Measurements from ENCODE around the gene TM6SF1. TPM values are rescaled to one million over a fixed set of nuclear protein-coding genes. Genes with fewer than 3 reads are reported as not detected.
A peak's percentile ranks its signal among the peaks of the same experiment; 100 is the strongest.
"Not testable (repeated sequence)": the region's sequence is repeated elsewhere in the genome, so short reads cannot be mapped to it uniquely, and the experiment has no call there.

Gene TM6SF1
- polyA plus RNA-seq = 1 to 10 TPM in 2 of 3 donors, under 1 TPM in 1; 0.67 to 8.8 (median 5.5) TPM

DNA sequence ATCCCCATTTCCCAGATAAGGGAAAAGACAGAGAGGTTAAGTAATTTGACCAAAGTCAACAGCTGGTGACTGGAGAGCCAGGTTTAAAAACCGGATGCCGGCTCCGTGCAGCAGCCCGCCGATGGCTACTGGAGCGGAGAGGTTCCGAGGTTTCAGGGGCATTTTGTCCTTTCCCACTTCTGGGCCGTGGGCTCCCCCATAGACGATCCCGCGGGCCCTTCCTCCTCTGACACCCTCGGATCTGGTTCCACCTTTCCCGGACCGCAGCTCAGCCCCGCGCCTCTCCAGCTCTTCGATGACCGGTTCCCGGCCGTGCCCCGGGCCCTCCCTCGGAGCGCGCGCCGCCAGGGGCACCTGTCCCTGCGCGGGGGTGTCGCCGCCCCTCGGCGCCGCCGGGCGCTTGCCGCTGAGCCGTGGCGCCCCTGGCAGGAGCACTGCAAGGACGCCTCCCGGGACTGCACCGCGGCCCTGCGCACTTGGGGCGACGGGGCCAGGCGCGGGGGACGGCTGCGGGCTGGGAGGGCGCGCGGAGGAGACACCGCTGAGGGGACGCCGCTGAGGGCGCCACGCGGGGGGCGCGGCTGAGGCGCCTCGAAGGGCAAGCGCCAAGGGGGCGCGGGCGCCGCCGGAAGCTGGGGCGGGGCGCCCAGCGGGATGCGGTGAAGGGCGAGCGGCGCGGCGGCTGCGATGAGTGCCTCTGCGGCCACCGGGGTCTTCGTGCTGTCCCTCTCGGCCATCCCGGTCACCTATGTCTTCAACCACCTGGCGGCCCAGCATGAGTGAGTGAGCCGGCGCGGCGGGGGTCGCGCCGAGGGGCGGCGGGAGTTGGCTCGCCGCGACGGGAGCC is at the start of gene TM6SF1:
Gene TM6SF1, plus strand, starts transcription at position 652 of the 847 bp plus-strand sequence. Its CDS starts 36 bp downstream, at position 688.
- 1% methylated on average over 85 to 97 of the region's 97 CpGs for WGBS, 3 donors

GRCh38 chr15:83057696-83058376 is 49.6 kb upstream of the TM6SF1 start:
- H3K27ac ChIP-seq (ENCODE audit: low read depth, low read length) = no peak overlapping the region
- 47 to 63% (median 59%) methylated on average over 7 of the region's 7 CpGs for WGBS, 3 donors

More for the DNA sequence above, at the start of gene TM6SF1:
- no peak within 1 kb of the TSS for H3K27ac ChIP-seq (ENCODE audit: low read depth, low read length)

- 54 to 73% (median 66%) methylated on average over 2 of the region's 2 CpGs for WGBS, 3 donors
- no peak overlapping the region for H3K27ac ChIP-seq (ENCODE audit: low read depth, low read length)
Observed at GRCh38 chr15:83061680-83062079, 45.8 kb upstream of the TM6SF1 start.

DNA sequence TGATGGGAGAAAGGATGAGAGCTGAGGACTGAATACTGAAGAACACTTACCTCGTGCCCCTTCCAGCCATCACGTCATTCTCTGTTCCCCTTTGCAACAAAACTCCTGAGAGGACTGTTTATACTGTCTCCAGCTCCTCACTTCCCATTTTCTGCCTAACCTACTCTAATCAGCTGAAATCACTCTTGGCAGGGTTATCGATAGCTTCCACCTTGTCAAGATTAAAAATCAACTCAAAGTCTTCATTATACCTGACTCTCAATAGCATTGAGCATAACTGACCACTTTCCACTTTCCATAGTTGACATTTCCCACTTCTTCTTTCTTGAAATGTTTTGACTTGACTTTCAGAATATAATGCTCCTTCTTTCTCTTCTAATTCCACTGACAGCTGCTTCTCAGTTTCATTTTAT is 44.7 kb upstream of the TM6SF1 start:
- no peak overlapping the region for H3K27ac ChIP-seq (ENCODE audit: low read depth, low read length)

DNA sequence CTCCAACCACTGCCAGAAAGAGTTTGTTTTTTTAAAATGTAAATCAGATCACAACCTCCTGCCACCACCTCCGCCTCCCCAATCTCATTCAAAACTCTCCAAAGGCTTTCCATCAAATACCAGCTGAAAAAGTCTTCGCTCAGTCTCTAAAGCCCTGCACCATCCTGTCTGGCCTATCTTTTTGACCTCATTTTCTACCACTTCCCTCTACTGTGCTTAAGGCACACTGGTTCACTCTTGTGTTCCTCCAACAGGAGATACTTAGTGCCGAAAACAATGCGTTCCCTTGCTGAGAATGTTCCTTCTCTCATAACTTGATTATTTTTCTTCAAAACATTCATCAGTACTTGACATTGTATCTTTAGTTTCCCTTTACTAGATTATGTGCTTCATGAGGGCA is 43.9 kb upstream of the TM6SF1 start:
- WGBS, 3 donors = 71 to 89% (median 83%) methylated on average over 4 of the region's 4 CpGs
- H3K27ac ChIP-seq (ENCODE audit: low read depth, low read length) = no peak overlapping the region

More for the DNA sequence above, 44.7 kb upstream of the TM6SF1 start:
- 30 to 53% (median 49%) methylated on average over 3 of the region's 3 CpGs for WGBS, 3 donors

GRCh38 chr15:83064859-83065258 is 42.6 kb upstream of the TM6SF1 start:
- no peak overlapping the region for H3K27ac ChIP-seq (ENCODE audit: low read depth, low read length)
- WGBS, 3 donors = 30 to 34% (median 33%) methylated on average over 4 of the region's 4 CpGs

GRCh38 chr15:83065431-83065830 is 42.0 kb upstream of the TM6SF1 start:
- no peak overlapping the region for H3K27ac ChIP-seq (ENCODE audit: low read depth, low read length)
- 20 to 35% (median 34%) methylated on average over 3 of the region's 3 CpGs for WGBS, 3 donors

DNA sequence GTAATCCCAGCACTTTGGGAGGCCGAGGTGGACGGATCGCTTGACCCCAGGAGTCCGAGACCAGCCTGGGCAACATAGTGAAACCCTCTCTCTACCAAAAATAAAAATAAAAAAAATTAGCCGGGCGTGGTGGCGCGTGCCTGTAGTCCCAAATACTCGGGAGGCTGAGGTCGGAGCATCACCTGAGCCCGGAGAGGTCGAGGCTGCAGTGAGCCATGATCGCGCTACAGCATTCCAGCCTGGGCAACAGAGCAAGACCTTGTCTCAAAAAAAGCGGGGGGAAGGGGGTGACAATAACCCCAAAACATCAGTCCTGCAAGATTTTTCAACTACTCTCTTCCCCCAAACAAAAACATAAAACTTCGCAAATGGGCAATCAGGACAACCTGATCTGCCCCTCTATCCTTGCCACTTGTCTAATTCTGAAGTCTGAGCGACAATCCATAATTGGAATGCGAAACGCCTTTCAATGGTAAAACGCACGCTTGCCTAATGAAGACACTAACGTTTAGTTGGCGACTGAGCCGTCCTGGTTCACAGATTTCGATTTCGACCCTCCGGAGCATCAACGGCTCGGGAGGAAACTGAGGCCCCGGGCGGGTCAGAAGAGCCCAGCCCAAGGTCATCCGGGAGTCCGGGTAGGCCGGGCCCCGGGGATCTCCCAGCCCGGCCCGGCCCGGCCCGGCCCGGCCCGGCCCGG is 41.3 kb upstream of the TM6SF1 start:
- 4 to 7% (median 5%) methylated on average over 39 to 42 of the region's 42 CpGs for WGBS, 3 donors
- H3K27ac ChIP-seq (ENCODE audit: low read depth, low read length) = no peak overlapping the region

DNA sequence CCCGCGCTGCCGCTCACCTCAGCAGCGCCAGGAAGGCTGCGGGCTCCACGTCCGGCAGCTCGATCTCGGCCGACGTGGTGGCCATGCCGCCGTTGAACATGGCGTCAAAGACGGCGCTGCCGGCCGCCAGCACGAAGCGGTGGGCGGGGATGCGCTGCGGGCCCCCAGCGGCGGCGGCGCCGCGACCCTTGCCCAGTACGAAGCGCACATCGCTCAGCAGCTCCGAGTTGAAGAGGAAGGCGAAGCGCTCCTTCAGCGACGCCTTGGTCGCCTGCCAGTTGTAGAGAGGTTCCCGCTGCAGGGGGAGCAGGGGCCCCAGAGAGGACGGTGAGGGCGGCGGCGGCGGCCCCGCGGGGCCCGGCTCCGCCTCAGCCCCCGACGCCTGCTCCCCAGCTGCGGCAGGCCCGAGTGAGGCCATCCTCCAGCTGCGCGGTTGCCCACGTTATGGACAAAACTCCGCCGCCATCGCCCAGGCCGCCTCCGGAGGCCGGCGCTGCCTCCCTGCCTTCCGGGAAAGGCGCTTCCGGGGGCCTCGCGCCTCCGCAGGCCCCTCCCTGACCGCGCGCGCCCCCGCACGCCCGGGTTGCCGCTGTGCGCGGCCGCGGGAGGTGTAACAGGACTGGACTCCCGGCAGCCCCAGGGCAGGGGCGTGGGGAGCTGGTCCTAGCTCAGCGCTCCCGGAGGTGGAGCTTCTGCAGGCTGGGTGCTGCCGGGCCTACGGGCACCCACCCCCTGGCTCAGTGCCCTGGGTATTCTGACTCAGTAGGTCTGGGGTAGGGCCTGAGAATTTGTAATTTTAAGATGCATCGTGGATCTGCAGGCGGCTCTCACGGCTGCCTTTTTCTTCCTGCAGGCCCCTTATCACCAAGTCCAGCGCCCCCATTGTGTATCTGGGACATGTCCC is 40.5 kb upstream of the TM6SF1 start, which contains the start of gene BTBD1:
Gene BTBD1, minus strand, starts transcription at position 519 of the 904 bp plus-strand sequence. Its CDS starts 101 bp downstream, at position 418.
- WGBS, 3 donors = 0 to 1% (median 1%) methylated on average over 70 to 90 of the region's 90 CpGs
- peak within 1 kb of the TSS; percentile 86 for H3K27ac ChIP-seq (ENCODE audit: low read depth, low read length)

- peak overlapping the region; percentile 66 for H3K27ac ChIP-seq (ENCODE audit: low read depth, low read length)
- 55 to 68% (median 62%) methylated on average over 12 of the region's 12 CpGs for WGBS, 3 donors
Observed at GRCh38 chr15:83067638-83067962, 39.8 kb upstream of the TM6SF1 start.

DNA sequence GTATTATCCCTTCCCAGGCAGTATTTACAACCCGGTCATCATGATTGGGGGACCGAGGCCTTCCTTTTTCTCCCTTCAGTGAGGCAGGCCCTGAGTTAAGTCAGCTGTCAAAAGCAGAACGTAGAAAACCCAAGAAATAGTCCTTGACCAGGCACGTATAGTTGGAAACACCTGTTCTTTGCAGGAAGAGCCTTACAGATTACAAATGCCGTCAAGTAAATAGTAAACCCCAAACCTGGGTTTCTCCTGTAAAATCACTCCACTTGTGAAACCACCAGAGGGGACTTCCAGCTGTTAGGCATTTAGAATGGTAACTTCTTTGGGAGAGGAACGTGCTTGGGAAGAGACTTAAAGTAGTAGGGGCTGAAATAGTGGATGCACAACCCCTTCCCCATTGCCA is 39.4 kb upstream of the TM6SF1 start:
- peak overlapping the region; percentile 66 for H3K27ac ChIP-seq (ENCODE audit: low read depth, low read length)
- 70 to 83% (median 81%) methylated on average over 6 of the region's 6 CpGs for WGBS, 3 donors

- 53 to 67% (median 61%) methylated on average over 6 of the region's 6 CpGs for WGBS, 3 donors
- not testable (repeated sequence) for H3K27ac ChIP-seq (ENCODE audit: low read depth, low read length)
Observed at GRCh38 chr15:83069211-83069642, 38.2 kb upstream of the TM6SF1 start.

DNA sequence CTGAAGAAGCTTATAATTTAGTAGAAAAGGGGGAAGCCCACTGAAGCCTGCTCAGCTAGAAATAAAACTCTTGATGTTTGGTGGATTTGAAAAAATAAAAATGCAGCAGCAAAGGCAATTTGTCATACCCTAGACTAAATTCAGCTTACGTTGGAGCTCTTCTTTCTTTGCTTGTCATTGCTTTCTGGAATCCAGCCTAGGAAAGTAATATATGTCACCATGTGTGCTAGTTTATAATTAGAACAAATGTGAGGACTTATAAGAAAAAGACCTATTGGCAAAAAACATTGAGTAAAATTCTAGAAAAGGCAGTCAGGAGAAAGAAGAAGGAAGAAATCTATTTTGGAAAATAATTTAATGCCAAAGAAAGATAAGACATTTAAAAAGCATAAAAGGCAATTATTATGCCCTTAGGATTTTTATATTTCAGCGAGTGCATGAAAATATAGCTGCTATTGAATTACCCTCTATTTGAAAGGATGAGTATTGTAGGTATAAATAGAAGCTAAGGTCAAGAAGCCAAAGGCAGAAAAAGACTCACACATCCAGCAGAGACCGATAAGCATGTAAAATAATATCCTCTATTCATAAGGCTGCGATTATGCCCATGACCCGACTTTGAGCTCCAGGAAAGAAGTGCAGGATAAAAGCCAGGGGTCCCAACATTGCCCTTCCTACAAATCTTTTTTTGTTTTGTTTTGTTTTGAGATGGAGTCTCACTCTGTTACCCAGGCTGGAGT is 29.8 kb upstream of the TM6SF1 start:
- WGBS, 3 donors = 45 to 51% (median 45%) methylated on average over 5 of the region's 5 CpGs
- H3K27ac ChIP-seq (ENCODE audit: low read depth, low read length) = no peak overlapping the region

DNA sequence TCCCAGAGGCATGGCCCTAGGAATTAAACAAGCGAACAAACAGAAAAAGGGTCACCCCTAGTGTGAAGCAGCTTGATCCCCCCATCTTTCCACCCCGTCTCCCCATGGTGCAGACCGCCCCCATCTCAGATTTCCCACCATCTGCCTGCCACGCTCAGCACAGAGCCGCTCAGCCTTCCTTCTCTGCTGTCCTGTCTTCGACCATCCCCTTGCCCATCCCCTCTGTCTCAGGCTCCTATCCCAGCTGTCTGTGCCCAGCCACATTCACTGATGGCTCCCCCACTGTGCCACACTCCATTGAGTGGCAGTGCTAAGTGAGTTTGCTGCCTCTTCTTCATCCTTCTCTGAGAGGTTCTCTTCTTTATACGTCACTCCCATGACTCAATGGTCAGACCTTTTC is 28.7 kb upstream of the TM6SF1 start:
- 51 to 72% (median 70%) methylated on average over 7 of the region's 7 CpGs for WGBS, 3 donors
- H3K27ac ChIP-seq (ENCODE audit: low read depth, low read length) = no peak overlapping the region

DNA sequence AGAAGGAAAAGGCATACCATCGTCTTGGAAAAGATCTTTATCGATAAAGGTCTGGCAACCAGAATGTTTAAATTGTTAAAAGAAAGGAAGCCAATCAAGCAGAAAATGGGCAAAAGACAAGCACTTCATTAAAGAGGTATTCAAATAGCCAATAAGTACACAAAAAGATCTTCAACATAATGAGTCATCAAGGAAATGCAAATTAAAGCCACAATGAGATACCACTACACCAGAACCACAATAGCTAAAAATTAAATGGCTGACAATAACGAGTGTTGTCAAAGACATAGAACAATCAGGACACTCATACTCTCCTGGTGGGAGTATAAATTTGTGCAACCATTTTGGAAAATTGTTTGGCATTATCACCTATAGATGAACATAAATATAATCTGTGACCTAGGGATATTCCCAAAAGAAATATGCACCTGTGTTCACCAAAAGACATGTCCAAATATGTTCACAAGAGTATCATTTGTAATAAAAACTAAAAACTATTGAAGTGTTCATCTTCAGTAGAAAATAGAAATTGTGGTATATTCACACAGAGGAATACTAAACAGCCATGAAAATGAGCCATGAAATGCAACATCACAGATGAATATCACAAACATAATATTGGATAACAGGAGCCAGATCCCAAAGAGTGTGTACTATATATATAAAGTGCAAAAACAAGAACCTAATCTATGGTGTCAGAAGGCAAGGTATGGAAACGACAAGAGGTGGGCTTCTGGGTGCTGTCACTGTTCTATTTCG is 26.0 kb upstream of the TM6SF1 start:
- no peak overlapping the region for H3K27ac ChIP-seq (ENCODE audit: low read depth, low read length)
- WGBS, 3 donors = 76 to 84% (median 77%) methylated on average over 5 of the region's 5 CpGs

GRCh38 chr15:83082730-83083386 is 24.6 kb upstream of the TM6SF1 start:
- WGBS, 3 donors = 56 to 85% (median 75%) methylated on average over 5 of the region's 5 CpGs
- H3K27ac ChIP-seq (ENCODE audit: low read depth, low read length) = no peak overlapping the region
